Measurements from ENCODE around the gene ADAMTS12.

The ADAMTS12 gene

GRCh38 chr5:33793836-33794549 lies 97.8 kb downstream of the ADAMTS12 start:
- H3K4me3 ChIP-seq (ENCODE audit: low read depth, low read length), result no peak overlapping the region

DNA sequence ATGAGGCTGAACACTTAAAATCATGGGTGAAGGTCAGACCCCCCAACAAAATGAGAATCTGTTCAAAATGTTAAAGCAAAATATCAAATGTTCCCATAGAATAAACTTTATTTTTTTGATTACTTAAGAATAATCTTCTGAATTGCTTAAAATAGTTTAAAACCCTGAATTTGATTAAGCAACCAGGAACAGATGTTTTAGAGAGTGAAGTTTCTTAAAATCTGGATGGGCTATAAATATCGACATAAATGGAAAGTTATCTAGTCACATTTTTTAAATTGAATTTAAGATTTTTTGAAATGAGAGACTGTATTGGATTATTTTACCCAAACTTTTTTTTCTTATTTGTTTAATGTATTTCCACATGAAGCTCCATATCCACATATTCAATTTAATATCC lies 98.5 kb downstream of the ADAMTS12 start:
- no peak overlapping the region for H3K4me3 ChIP-seq (ENCODE audit: low read depth, low read length)

More at GRCh38 chr5:33793836-33794549, 97.8 kb downstream of the ADAMTS12 start:
- no peak for TF ChIP-seq CTCF (IDR thresholded peaks at IDR 0.05; ENCODE audit: low read depth, low read length)

DNA sequence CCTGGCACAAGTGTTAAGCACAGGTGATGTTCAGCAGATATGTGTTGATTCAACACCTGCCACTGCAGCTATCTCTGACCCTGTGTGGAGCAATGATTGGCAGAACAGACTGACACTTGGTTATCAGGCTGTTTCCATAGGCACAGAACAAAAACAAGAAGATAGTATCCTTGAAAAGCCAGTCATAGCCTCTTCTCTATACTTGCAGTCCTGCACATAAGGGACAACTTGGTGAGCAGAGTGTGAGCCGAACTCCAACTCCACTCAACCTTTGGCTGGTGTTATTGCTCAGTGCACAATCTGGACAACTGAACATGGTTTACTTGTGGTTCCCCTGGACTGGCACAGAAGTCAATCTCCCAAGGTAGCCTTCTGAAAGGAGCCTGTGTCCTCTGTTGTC lies 99.2 kb downstream of the ADAMTS12 start:
- no peak for TF ChIP-seq CTCF (IDR thresholded peaks at IDR 0.05; ENCODE audit: low read depth, low read length)
- no peak overlapping the region for H3K4me3 ChIP-seq (ENCODE audit: low read depth, low read length)

More for the DNA sequence above, 98.5 kb downstream of the ADAMTS12 start:
- TF ChIP-seq CTCF (IDR thresholded peaks at IDR 0.05; ENCODE audit: low read depth, low read length), result no peak

- H3K4me3 ChIP-seq (ENCODE audit: low read depth, low read length), result no peak overlapping the region
- TF ChIP-seq CTCF (IDR thresholded peaks at IDR 0.05; ENCODE audit: low read depth, low read length), result no peak
Observed at GRCh38 chr5:33789567-33789957, 102.2 kb downstream of the ADAMTS12 start.

- H3K4me3 ChIP-seq (ENCODE audit: low read depth, low read length), result no peak overlapping the region
- TF ChIP-seq CTCF (IDR thresholded peaks at IDR 0.05; ENCODE audit: low read depth, low read length), result no peak
Observed at GRCh38 chr5:33788922-33789566, 102.7 kb downstream of the ADAMTS12 start.

DNA sequence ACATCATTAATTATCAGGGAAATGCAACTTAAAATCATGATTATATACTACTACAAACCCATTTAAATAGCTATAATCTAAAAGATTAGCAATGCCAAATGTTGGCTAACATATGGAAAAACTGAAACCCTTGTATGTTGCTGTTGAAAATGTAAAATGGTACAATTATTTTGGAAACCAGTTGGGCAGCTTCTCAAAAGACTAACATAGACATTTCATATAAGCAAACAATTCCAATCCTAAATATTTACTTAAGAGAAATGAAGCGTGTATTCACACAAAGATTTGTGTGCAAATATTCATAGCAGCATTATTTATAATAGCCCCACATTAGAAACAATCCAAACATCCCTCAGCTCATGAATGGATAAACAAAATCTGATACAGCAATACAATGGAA lies 106.2 kb downstream of the ADAMTS12 start:
- H3K4me3 ChIP-seq (ENCODE audit: low read depth, low read length), result no peak overlapping the region
- no peak for TF ChIP-seq CTCF (IDR thresholded peaks at IDR 0.05; ENCODE audit: low read depth, low read length)

- TF ChIP-seq CTCF (IDR thresholded peaks at IDR 0.05; ENCODE audit: low read depth, low read length), result no peak
- no peak overlapping the region for H3K4me3 ChIP-seq (ENCODE audit: low read depth, low read length)
Observed at GRCh38 chr5:33781286-33781685, 110.5 kb downstream of the ADAMTS12 start.
